ENCODE data around the gene SPATA6. TPM values are rescaled to one million over a fixed set of nuclear protein-coding genes. Genes with fewer than 3 reads are reported as not detected.

Gene SPATA6
- total and polyA plus RNA-seq, 2 donors (not counting 3 experiments of a cell fraction or from before 2014, with no cell fraction given) = 0.79 to 4.9 TPM

DNA sequence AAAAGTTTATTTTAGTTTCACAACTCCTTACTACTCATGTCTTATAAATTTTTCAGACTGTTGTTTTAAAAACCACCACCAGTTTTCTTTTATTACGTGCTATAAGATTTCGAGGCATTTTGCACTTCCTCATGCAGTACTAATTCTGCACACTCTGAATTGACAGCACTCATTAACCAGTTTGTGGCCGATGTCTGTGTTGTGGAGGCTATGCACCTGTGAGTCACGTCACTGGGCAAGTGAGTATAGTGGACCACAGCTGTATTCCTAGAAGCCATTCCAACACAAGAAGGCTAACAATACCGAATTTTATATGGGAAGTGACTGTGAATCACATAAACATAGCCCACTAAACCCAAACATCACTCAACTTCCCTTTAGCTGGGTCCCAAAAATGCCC lies 21.0 kb upstream of the SPATA6 start:
- FAIRE-seq = no peak
- DNase-seq (ENCODE audit: low read depth, low spot score) = peak; percentile 7

DNA sequence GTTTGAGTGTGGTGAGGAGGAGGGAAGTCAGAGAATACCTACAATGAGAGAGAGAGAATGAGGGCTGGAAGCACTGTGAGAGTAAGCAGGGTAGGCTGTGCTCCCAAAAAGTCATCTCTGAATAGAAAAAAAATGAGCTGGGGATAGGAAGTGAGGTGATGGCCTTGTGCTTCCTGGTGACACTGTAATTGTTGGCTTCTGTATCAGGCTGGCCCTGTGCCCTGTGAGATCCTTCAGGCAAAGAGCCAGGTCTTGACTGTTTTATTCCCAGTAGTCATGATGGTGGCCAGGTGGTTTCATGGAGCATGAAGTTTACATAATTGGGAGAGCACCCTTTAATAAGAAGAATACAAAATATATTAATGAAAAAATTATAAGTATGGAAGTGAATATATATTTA lies 20.4 kb upstream of the SPATA6 start:
- DNase-seq (ENCODE audit: low read depth, low spot score) = peak; percentile 67
- no peak overlapping the region for H2AFZ ChIP-seq (ENCODE audit: low read depth, low read length)
- H3K4me2 ChIP-seq (ENCODE audit: insufficient read depth, low read length) = no peak overlapping the region
- no peaks in the 10 kb centered on the region for H3K9me1 ChIP-seq (replicated peaks; ENCODE audit: control insufficient read depth, extremely low read depth, insufficient read depth, low read length)
- H3K79me2 ChIP-seq (ENCODE audit: control insufficient read depth, insufficient read depth, low read length) = no peaks in the 10 kb centered on the region
- H4K20me1 ChIP-seq (replicated peaks; ENCODE audit: control insufficient read depth, extremely low read depth, insufficient read depth, low read length) = no peaks in the 10 kb centered on the region
- no peak overlapping the region for H3K4me3 ChIP-seq (replicated peaks in 1 of 3; ENCODE audit: insufficient read depth in 1 of 3, low read depth in 1 of 3, low read length in 3 of 3)
- H3K4me1 ChIP-seq (ENCODE audit: control insufficient read depth, extremely low read depth, insufficient read depth, low read length) = peaks cover 7% of the 10 kb centered on the region
- intact Hi-C loops (cut with micrococcal nuclease) = no loop called here
- CTCF ChIA-PET = no interaction called here
- POLR2A ChIA-PET = no interaction called here
- dilution Hi-C loops (cut with MboI; ENCODE audit: extremely low pct_ligation_motif_present, low sequenced_read_pairs) = no loop called here
- H3K9ac ChIP-seq (replicated peaks; ENCODE audit: extremely low read depth, insufficient read depth, low read length) = no peak overlapping the region
- no TSS peak for BruUV-seq (replicated peaks)
- FAIRE-seq = peak; percentile 61
- TF ChIP-seq, protein P1, sequence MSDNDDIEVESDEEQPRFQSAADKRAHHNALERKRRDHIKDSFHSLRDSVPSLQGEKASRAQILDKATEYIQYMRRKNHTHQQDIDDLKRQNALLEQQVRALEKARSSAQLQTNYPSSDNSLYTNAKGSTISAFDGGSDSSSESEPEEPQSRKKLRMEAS (IDR thresholded peaks at IDR 0.05; ENCODE audit: insufficient read depth, insufficient read length) = no peak
- peak; percentile 9 for TF ChIP-seq JUN (IDR thresholded peaks at IDR 0.05; ENCODE audit: borderline replicate concordance, insufficient read depth, insufficient read length, low read depth)
- peaks cover 0 to 1% of the 10 kb centered on the region in 2 experiments for H3K27me3 ChIP-seq (ENCODE audit: control insufficient read depth in 2 of 2, insufficient read depth in 2 of 2, low read length in 2 of 2)
- no peak overlapping the region for H3K27ac ChIP-seq (ENCODE audit: insufficient read depth, low read depth, low read length)
- H3K9me3 ChIP-seq (replicated peaks; ENCODE audit: control insufficient read depth, insufficient read depth, low read length) = no peaks in the 10 kb centered on the region
- H3K36me3 ChIP-seq (ENCODE audit: control insufficient read depth in 2 of 2, extremely low read depth in 1 of 2, insufficient read depth in 2 of 2, low read length in 2 of 2) = no peaks in the 10 kb centered on the region

More for the DNA sequence above, 21.0 kb upstream of the SPATA6 start:
- no peaks in the 10 kb centered on the region for H3K36me3 ChIP-seq (ENCODE audit: control insufficient read depth in 2 of 2, extremely low read depth in 1 of 2, insufficient read depth in 2 of 2, low read length in 2 of 2)
- no TSS peak for BruUV-seq (replicated peaks)
- CTCF ChIA-PET = no interaction called here
- no peaks in the 10 kb centered on the region for H4K20me1 ChIP-seq (replicated peaks; ENCODE audit: control insufficient read depth, extremely low read depth, insufficient read depth, low read length)
- no peak overlapping the region for H2AFZ ChIP-seq (ENCODE audit: low read depth, low read length)
- no peaks in the 10 kb centered on the region for H3K9me1 ChIP-seq (replicated peaks; ENCODE audit: control insufficient read depth, extremely low read depth, insufficient read depth, low read length)
- no peak overlapping the region for H3K4me3 ChIP-seq (replicated peaks in 1 of 3; ENCODE audit: insufficient read depth in 1 of 3, low read depth in 1 of 3, low read length in 3 of 3)
- intact Hi-C loops (cut with micrococcal nuclease) = no loop called here
- dilution Hi-C loops (cut with MboI; ENCODE audit: extremely low pct_ligation_motif_present, low sequenced_read_pairs) = no loop called here
- no peak overlapping the region for H3K4me2 ChIP-seq (ENCODE audit: insufficient read depth, low read length)
- H3K79me2 ChIP-seq (ENCODE audit: control insufficient read depth, insufficient read depth, low read length) = no peaks in the 10 kb centered on the region
- TF ChIP-seq EZH2 (IDR thresholded peaks at IDR 0.05; ENCODE audit: borderline replicate concordance, low read depth, low read length, severe bottlenecking) (no peak), POLR2AphosphoS5 (IDR thresholded peaks at IDR 0.05; ENCODE audit: insufficient read depth, low read depth, low read length) (no peak), FOS (IDR thresholded peaks at IDR 0.05; ENCODE audit: borderline replicate concordance, insufficient read depth, low read length) (no peak), POLR2A (IDR thresholded peaks at IDR 0.05; ENCODE audit: low read depth, low read length) (no peak)
- TF ChIP-seq, protein P1 (IDR thresholded peaks at IDR 0.05; ENCODE audit: insufficient read depth, insufficient read length) = no peak
- no peaks in the 10 kb centered on the region for H3K9me3 ChIP-seq (replicated peaks; ENCODE audit: control insufficient read depth, insufficient read depth, low read length)
- peaks cover 0 to 1% of the 10 kb centered on the region in 2 experiments for H3K27me3 ChIP-seq (ENCODE audit: control insufficient read depth in 2 of 2, insufficient read depth in 2 of 2, low read length in 2 of 2)
- peaks cover 7% of the 10 kb centered on the region for H3K4me1 ChIP-seq (ENCODE audit: control insufficient read depth, extremely low read depth, insufficient read depth, low read length)
- no peak overlapping the region for H3K9ac ChIP-seq (replicated peaks; ENCODE audit: extremely low read depth, insufficient read depth, low read length)
- POLR2A ChIA-PET = no interaction called here
- H3K27ac ChIP-seq (ENCODE audit: insufficient read depth, low read depth, low read length) = no peak overlapping the region
